HEK293 (cell line): Measurements from ENCODE around the gene LSMEM2.
"Not testable (repeated sequence)": the region's sequence is repeated elsewhere in the genome, so short reads cannot be mapped to it uniquely, and the experiment has no call there.

Experiments
- CTCF ChIA-PET: fragments of 350-600 bp; formaldehyde crosslinking; extraction: SDS; loops from one replicate; lab custom pipeline; 2021; ENCODE audit warnings: antibody characterized with exemption; lab: Yijun Ruan, JAX
- POLR2A ChIA-PET: fragments of 300-600 bp; formaldehyde crosslinking; extraction: SDS; loops from one replicate; lab custom pipeline; 2020; ENCODE audit warnings: antibody characterized with exemption, inconsistent platforms; lab: Yijun Ruan, JAX
- H3K27ac ChIP-seq: fragments of 200-500 bp; sonication (Bioruptor generic); 2 replicates; pipeline ENCODE4 v1.5.1; 2014; ENCODE audit warnings: low read depth, low read length, control low read depth, inconsistent platforms; ENCODE audit errors: extremely low read depth
- H3K36me3 ChIP-seq, 2 experiments: fragments of 200-500 bp in 1 of 2; sonication (Bioruptor generic) in 1 of 2; 1 replicate in 1 of 2; 2 replicates in 1 of 2; pipeline ENCODE4 v1.5.1; 2014 to 2017; ENCODE audit warnings: inconsistent platforms in 2 of 2, low read length in 2 of 2; ENCODE audit not compliant: control insufficient read depth in 2 of 2, insufficient read depth in 1 of 2
- H3K4me1 ChIP-seq: fragments of 200-500 bp; sonication (Bioruptor generic); 2 replicates; pipeline ENCODE4 v1.5.1; 2014; ENCODE audit warnings: mild to moderate bottlenecking, low read length, inconsistent platforms; ENCODE audit not compliant: control insufficient read depth, insufficient read depth
- H3K4me3 ChIP-seq: 2 replicates; pipeline ENCODE4 v1.5.1; 2011; ENCODE audit warnings: low read depth, mild to moderate bottlenecking, control low read depth, low read length, moderate library complexity
- H3K9me3 ChIP-seq: fragments of 200-500 bp; sonication (Bioruptor generic); 2 replicates; pipeline ENCODE4 v1.5.1; 2014; ENCODE audit warnings: low read depth, low read length, inconsistent platforms; ENCODE audit not compliant: control insufficient read depth, insufficient read depth
- HOXC10 ChIP-seq: sonication (generic); formaldehyde crosslinking; IDR thresholded peaks from 2 replicates; pipeline ENCODE4 v1.8.1; 2023; ENCODE audit warnings: mild to moderate bottlenecking, missing genetic modification reagents
- MYNN ChIP-seq: fragments of 450-650 bp; formaldehyde crosslinking; IDR thresholded peaks from 2 replicates; pipeline ENCODE4 v1.5.1; 2016; ENCODE audit warnings: missing biosample characterization, missing genetic modification characterization, borderline replicate concordance
- OSR2 ChIP-seq: fragments of 450-650 bp; formaldehyde crosslinking; IDR thresholded peaks from 2 replicates; pipeline ENCODE4 v1.5.1; 2016; ENCODE audit warnings: missing biosample characterization, missing genetic modification characterization
- SCRT1 ChIP-seq: fragments of 450-650 bp; formaldehyde crosslinking; IDR thresholded peaks from 2 replicates; pipeline ENCODE4 v1.5.1; 2016; ENCODE audit warnings: missing biosample characterization, missing genetic modification characterization, borderline replicate concordance
- SP2 ChIP-seq: fragments of 450-650 bp; formaldehyde crosslinking; IDR thresholded peaks from 2 replicates; pipeline ENCODE4 v1.5.1; 2016; ENCODE audit warnings: missing biosample characterization, missing genetic modification characterization
- SP3 ChIP-seq: fragments of 450-650 bp; formaldehyde crosslinking; IDR thresholded peaks from 2 replicates; pipeline ENCODE4 v1.5.1; 2016; ENCODE audit warnings: missing biosample characterization, missing genetic modification characterization
- ZBTB48 ChIP-seq: fragments of 450-650 bp; formaldehyde crosslinking; IDR thresholded peaks from 2 replicates; pipeline ENCODE4 v1.5.1; 2016; ENCODE audit warnings: missing biosample characterization, missing genetic modification characterization
- ZBTB6 ChIP-seq: fragments of 450-650 bp; formaldehyde crosslinking; IDR thresholded peaks from 2 replicates; pipeline ENCODE4 v1.5.1; 2017; ENCODE audit warnings: missing biosample characterization, missing genetic modification characterization
- ZNF169 ChIP-seq: fragments of 450-650 bp; formaldehyde crosslinking; IDR thresholded peaks from 2 replicates; pipeline ENCODE4 v1.5.1; 2016; ENCODE audit warnings: missing biosample characterization, missing genetic modification characterization
- ZNF2 ChIP-seq: fragments of 450-650 bp; formaldehyde crosslinking; IDR thresholded peaks from 2 replicates; pipeline ENCODE4 v1.5.1; 2016; ENCODE audit warnings: missing biosample characterization, missing genetic modification characterization
- ZNF26 ChIP-seq: fragments of 450-650 bp; formaldehyde crosslinking; IDR thresholded peaks from 2 replicates; pipeline ENCODE4 v1.5.1; 2016; ENCODE audit warnings: missing biosample characterization, missing genetic modification characterization
- ZNF791 ChIP-seq: fragments of 450-650 bp; formaldehyde crosslinking; IDR thresholded peaks from 2 replicates; pipeline ENCODE4 v1.5.1; 2016; ENCODE audit warnings: missing biosample characterization, missing genetic modification characterization
- TF ChIP-seq, protein P1 (sequence below): fragments of 450-650 bp; formaldehyde crosslinking; optimal IDR thresholded peaks from 2 replicates; pipeline ENCODE3; 2016; ENCODE audit warnings: missing biosample characterization, mild to moderate bottlenecking, missing genetic modification characterization
- TF ChIP-seq, protein P2 (sequence below): fragments of 450-650 bp; formaldehyde crosslinking; IDR thresholded peaks from 2 replicates; pipeline ENCODE4 v1.5.1; 2016; ENCODE audit warnings: missing biosample characterization, missing genetic modification characterization

Gene LSMEM2

GRCh38 chr3:50302095-50303012 is 23.5 kb downstream of the LSMEM2 start (continued):
- TF ChIP-seq SCRT1 (tag by site-specific recombination) (no peak), ZNF2 (no peak), OSR2 (tag by site-specific recombination) (no peak), ZBTB6 (tag by site-specific recombination) (no peak), ZNF791 (tag by site-specific recombination) (no peak), ZNF169 (tag by site-specific recombination) (no peak)
- TF ChIP-seq, protein P1, sequence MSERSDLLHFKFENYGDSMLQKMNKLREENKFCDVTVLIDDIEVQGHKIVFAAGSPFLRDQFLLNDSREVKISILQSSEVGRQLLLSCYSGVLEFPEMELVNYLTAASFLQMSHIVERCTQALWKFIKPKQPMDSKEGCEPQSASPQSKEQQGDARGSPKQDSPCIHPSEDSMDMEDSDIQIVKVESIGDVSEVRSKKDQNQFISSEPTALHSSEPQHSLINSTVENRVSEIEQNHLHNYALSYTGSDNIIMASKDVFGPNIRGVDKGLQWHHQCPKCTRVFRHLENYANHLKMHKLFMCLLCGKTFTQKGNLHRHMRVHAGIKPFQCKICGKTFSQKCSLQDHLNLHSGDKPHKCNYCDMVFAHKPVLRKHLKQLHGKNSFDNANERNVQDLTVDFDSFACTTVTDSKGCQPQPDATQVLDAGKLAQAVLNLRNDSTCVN = no peak

GRCh38 chr3:50303013-50303815 is 24.3 kb downstream of the LSMEM2 start, which contains the start of gene HYAL1:
Gene HYAL1, minus strand, starts transcription at chr3:50303574. Its CDS starts 618 bp downstream, at chr3:50302956.
- no peak within 1 kb of the TSS for H3K4me3 ChIP-seq
- no peak within 1 kb of the TSS for H3K27ac ChIP-seq
- peak; percentile 47; the same call in 1 of the 2 replicates for TF ChIP-seq SP3 (tag by site-specific recombination)
- TF ChIP-seq HOXC10 (CRISPR knock-in tag) = no peak
- peak; percentile 51; the same call in 1 of the 2 replicates for TF ChIP-seq SP2 (tag by site-specific recombination)
- TF ChIP-seq ZBTB48 (tag by site-specific recombination) = no peak
- no peak for TF ChIP-seq MYNN
- TF ChIP-seq, protein P2, sequence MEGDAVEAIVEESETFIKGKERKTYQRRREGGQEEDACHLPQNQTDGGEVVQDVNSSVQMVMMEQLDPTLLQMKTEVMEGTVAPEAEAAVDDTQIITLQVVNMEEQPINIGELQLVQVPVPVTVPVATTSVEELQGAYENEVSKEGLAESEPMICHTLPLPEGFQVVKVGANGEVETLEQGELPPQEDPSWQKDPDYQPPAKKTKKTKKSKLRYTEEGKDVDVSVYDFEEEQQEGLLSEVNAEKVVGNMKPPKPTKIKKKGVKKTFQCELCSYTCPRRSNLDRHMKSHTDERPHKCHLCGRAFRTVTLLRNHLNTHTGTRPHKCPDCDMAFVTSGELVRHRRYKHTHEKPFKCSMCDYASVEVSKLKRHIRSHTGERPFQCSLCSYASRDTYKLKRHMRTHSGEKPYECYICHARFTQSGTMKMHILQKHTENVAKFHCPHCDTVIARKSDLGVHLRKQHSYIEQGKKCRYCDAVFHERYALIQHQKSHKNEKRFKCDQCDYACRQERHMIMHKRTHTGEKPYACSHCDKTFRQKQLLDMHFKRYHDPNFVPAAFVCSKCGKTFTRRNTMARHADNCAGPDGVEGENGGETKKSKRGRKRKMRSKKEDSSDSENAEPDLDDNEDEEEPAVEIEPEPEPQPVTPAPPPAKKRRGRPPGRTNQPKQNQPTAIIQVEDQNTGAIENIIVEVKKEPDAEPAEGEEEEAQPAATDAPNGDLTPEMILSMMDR (tag by site-specific recombination) = 0 out of 2 replicates have a peak, but pooled peaks have one; percentile 23
- ChIA-PET POLR2A (interaction anchor here (0.7 to 1.5 kb wide), 2 partner anchors 11 to 25 kb away, joined by 4 to 5 read pairs; partner anchors contain the start of gene IFRD2), CTCF (interaction anchor here (1.3 kb wide), 1 partner anchor 22 kb away, joined by 4 read pairs; no protein-coding TSS in a partner anchor)
- no peaks in the 10 kb centered on the region for H3K4me1 ChIP-seq
- no peaks in the 10 kb centered on the region for H3K9me3 ChIP-seq
- no peaks in the 10 kb centered on the region for H3K36me3 ChIP-seq

DNA sequence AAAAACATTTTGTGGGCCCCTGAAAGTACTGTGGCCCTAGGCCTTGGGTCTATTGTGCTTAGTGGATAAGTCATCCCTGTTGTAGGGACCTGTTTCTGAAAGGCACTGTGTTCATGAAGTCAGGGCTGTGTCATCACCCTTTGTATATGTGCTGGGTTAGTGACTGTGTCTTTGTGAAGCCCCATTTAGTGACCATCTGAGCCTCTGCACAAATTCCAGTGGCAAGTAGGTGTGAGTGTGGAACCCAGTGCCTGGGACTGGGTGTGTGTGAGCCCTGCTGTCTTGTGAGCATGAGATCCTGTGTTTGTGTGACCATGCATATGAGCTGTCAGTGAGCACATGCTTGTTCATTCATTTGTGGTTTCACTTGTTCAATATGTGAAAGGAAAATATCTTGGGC is 25.7 kb downstream of the LSMEM2 start:
- no peak for TF ChIP-seq ZNF26
- Histone ChIP-seq H3K36me3 (no peaks in the 10 kb centered on the region), H3K4me1 (no peaks in the 10 kb centered on the region), H3K27ac (no peak overlapping the region), H3K9me3 (no peaks in the 10 kb centered on the region), H3K4me3 (no peak overlapping the region)
- CTCF ChIA-PET = no interaction called here
- POLR2A ChIA-PET = interaction anchor here (0.6 kb wide), 1 partner anchor 29 kb away, joined by 3 read pairs; no protein-coding TSS in a partner anchor

DNA sequence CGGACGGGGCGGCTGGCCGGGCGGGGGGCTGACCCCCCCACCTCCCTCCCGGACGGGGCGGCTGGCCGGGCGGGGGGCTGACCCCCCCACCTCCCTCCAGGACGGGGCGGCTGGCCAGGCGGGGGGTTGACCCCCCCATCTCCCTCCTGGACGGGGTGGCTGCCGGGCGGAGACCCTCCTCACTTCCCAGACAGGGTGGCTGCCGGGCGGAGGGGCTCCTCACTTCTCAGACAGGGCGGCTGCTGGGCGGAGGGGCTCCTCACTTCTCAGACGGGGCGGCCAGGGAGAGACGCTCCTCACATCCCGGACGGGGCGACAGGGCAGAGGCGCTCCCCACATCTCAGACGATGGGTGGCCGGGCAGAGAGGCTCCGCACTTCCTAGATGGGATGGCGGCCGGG is 33.2 kb downstream of the LSMEM2 start:
- H3K9me3 ChIP-seq, CTCF ChIA-PET, H3K36me3 ChIP-seq, H3K27ac ChIP-seq, H3K4me1 ChIP-seq, POLR2A ChIA-PET, H3K4me3 ChIP-seq: not testable (repeated sequence)
